Measurements from ENCODE around the gene DUSP8.

The DUSP8 gene

DNA sequence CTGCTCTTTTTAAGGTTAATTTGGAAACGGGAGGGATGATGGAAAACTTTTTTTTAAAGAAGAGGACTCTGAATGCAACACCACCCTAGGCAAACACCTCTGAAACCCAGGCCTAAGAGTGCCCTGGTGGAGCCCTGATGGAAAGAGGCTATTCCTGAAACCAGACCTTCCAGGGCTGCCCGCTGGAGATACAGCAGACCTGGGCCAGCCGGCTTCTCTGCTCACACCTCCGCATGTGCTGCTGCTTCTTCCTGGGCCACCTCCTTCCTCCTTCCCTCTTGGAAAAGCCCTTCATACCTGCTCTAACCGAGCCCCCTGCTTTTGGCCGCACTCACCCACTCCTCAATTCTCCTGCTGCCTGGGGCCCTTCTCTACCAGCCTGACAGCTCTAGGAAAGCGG lies 37.9 kb downstream of the DUSP8 start:
- no peak overlapping the region for H3K27ac ChIP-seq
- TF ChIP-seq, protein P1, sequence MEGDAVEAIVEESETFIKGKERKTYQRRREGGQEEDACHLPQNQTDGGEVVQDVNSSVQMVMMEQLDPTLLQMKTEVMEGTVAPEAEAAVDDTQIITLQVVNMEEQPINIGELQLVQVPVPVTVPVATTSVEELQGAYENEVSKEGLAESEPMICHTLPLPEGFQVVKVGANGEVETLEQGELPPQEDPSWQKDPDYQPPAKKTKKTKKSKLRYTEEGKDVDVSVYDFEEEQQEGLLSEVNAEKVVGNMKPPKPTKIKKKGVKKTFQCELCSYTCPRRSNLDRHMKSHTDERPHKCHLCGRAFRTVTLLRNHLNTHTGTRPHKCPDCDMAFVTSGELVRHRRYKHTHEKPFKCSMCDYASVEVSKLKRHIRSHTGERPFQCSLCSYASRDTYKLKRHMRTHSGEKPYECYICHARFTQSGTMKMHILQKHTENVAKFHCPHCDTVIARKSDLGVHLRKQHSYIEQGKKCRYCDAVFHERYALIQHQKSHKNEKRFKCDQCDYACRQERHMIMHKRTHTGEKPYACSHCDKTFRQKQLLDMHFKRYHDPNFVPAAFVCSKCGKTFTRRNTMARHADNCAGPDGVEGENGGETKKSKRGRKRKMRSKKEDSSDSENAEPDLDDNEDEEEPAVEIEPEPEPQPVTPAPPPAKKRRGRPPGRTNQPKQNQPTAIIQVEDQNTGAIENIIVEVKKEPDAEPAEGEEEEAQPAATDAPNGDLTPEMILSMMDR (conservative IDR thresholded peaks at IDR 0.05): no peak
- TF ChIP-seq ZFX (IDR thresholded peaks at IDR 0.05): no peak

DNA sequence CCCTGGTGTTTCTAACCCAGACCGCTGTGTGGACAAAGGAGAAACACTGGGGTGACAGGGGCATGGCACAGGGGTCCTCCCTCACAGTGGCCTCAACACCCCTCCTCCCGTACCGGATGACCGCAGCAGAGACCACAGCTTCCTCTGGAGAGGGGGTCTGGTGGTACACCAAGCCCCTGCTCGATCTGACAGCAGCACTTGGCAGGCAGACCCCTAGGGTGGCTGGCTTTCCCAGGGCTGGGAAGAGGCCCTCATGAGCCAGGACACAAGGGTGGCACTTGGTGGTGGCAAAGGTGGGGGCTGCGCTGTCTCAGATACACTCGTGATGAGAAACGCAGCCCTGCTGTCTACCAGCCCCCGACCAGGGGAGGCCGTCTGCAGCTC lies 38.7 kb downstream of the DUSP8 start:
- no peak overlapping the region for H3K27ac ChIP-seq
- TF ChIP-seq ZFX (IDR thresholded peaks at IDR 0.05): no peak
- TF ChIP-seq, protein P1 (conservative IDR thresholded peaks at IDR 0.05): no peak

DNA sequence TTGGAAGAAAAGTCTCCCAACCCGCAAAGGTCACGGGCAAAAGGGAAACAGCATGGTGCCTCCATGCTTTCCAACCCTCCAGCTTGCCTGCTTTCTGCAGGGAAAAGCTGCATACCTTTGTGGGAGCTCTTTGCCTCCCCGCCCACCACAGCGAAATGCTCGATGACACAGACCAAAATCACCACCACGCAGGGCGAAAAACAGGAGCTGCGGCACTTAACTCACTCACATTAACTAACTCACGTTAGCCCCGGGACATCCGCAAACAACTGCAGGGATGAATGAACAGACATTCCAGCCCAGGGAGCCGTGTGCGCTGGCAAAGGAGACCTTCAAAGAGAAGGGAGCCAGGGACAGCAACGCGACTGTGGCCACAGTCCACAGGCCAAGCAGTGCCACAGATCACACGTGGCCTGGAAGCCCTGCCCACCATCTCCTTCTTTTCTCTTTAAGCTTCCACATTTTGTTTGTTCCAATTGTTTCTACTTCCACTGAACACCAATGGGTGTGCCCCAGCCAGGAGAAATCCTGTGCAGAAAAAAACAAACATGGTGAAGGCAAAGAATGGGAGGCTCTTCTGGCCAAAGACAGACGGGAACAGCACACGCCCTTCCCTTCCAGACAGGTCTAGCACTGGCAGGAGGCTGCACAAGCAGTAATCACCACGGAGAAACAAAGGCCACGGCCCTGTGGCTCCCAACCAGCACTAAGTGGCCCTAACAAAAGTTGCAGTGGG lies 39.3 kb downstream of the DUSP8 start:
- no peak overlapping the region for H3K27ac ChIP-seq
- TF ChIP-seq, protein P1 (conservative IDR thresholded peaks at IDR 0.05): no peak
- no peak for TF ChIP-seq ZFX (IDR thresholded peaks at IDR 0.05)

DNA sequence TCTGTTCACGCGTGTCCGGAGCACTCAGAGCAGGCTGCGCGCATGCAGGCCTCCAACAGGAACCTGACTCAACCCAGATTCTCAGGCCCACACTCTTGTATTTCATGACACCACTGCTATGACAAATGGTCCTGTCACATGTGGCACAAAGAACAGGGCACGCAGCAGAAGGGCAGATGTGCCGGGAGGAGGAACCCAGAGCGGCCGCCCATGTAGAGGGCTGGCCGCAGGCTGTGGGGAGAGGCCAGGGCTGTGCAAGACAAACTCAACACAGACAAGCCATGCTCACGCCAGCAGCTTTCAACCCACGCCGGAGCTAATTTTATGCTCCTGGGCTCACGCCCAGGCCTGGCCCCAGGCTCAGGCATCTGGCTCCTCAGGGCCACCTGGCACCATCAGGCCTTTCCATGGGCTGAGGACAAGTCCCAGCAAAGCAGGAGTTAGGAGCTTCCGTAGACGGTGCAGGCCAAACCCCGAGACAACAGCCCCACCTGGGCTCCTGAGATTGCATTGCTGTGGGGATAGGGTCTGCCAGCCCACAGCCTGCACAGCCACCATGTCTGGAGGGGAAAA lies 40.0 kb downstream of the DUSP8 start:
- no peak overlapping the region for H3K27ac ChIP-seq

DNA sequence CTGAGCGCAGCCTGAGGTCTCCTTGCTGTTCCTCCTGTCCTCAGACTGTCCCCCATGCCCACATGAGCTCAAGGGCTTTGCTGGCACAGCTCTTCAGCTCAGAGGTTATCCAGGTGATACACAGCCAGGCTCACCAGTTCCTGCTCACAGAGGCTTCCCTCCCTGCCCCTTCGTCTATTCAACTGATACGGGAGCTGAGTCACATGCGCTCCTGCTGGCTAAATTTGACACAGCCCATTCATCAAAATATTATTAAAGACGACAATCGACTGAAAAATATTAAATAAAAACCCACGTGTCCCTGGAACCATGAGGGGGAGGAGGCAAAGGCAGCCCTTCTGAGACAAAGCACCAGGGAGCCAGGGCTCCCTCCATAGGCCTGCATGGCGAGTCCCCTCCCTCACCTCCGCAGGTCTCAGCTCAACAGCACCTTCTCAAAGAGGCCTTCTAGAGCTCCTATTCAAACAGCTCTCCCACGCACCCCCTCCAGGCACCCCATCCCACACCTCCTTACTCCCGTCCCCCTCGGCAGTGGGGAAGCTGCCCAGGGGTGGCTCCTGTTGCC lies 40.5 kb downstream of the DUSP8 start:
- no peak overlapping the region for H3K27ac ChIP-seq

More for the DNA sequence above, 40.0 kb downstream of the DUSP8 start:
- TF ChIP-seq, protein P1 (conservative IDR thresholded peaks at IDR 0.05): no peak
- TF ChIP-seq ZFX (IDR thresholded peaks at IDR 0.05): no peak

DNA sequence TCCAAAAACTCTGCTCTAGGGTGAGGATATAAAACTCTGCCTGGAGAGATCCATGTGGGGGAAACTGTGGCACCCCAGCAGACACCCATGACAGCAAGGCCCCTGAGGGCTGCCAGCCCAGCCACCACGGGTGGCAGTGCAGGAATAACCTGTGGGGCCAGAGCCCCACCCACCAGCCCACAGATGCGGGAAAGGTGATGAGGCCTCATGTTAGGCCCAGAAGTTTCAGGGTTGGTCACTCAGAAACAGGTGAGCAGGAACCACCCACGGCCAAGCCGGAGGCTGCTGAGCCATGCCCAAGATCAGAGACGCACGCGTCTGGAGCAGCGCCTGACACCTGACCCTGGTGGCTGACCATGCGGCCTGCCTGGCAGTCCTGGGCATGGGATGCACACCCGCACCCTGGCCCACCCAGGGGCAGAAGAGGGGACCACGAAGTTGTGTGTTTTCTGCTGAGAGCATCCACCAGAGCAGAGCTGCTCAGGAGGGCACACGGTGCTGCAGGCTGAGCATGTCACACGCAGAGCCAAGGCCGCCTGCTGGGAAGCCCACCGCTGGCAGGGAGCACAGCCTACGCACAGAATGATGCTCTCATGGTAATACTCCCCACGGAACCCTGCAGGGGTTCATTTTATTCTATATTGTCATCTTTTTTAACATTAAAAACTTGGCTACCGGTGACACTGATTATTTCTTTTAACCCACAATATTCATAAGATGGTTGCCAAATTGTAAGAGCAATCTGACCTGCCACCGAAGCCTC lies 41.2 kb downstream of the DUSP8 start:
- TF ChIP-seq ZFX (IDR thresholded peaks at IDR 0.05): no peak
- TF ChIP-seq, protein P1 (conservative IDR thresholded peaks at IDR 0.05): no peak
- no peak overlapping the region for H3K27ac ChIP-seq

More for the DNA sequence above, 40.5 kb downstream of the DUSP8 start:
- TF ChIP-seq, protein P1 (conservative IDR thresholded peaks at IDR 0.05): no peak
- TF ChIP-seq ZFX (IDR thresholded peaks at IDR 0.05): no peak

All from C4-2B (cell line).